Naive B cell (primary cell): ENCODE measurements around the gene PELO. TPM values are rescaled to one million over a fixed set of nuclear protein-coding genes. Genes with fewer than 3 reads are reported as not detected.

ENCODE experiments used
- ATAC-seq, 2 donors: fragments of 150-1000 bp; cut with Tn5 transposase; 2 replicates each; pipeline ENCODE4 v1.10.0; 2021; ENCODE audit warnings: low read depth in 2 of 2, mild to moderate bottlenecking in 2 of 2, moderate library complexity in 2 of 2
- DNase-seq: peaks from one replicate; pipeline ENCODE4 v3.0.0; 2022
- H3K27ac Mint-ChIP-seq, 6 donors: one replicate each; pipeline ENCODE4 v1.8.0; 2020 to 2022; ENCODE audit warnings: mild to moderate bottlenecking in 6 of 6, mixed read lengths in 6 of 6, moderate library complexity in 5 of 6, inconsistent platforms in 2 of 6
- H3K27me3 Mint-ChIP-seq, 3 donors: one replicate each; pipeline ENCODE4 v1.8.0; 2021 to 2022; ENCODE audit warnings: mixed read lengths in 3 of 3, mild to moderate bottlenecking in 1 of 3
- H3K36me3 Mint-ChIP-seq, 2 donors: one replicate each; pipeline ENCODE4 v1.8.0; 2020 to 2022; ENCODE audit warnings: mixed read lengths in 2 of 2, inconsistent platforms in 1 of 2, mild to moderate bottlenecking in 1 of 2
- H3K4me1 Mint-ChIP-seq, 3 donors: one replicate each; pipeline ENCODE4 v1.8.0; 2020 to 2022; ENCODE audit warnings: mixed read lengths in 3 of 3, inconsistent platforms in 1 of 3, mild to moderate bottlenecking in 1 of 3, moderate library complexity in 1 of 3
- H3K4me3 Mint-ChIP-seq, 8 donors: one replicate each; pipeline ENCODE4 v1.8.0; 2020 to 2022; ENCODE audit warnings: mild to moderate bottlenecking in 8 of 8, mixed read lengths in 8 of 8, moderate library complexity in 8 of 8, inconsistent platforms in 2 of 8
- H3K9me3 Mint-ChIP-seq, 7 donors: one replicate each; pipeline ENCODE4 v1.8.0; 2020 to 2022; ENCODE audit warnings: mixed read lengths in 7 of 7, mild to moderate bottlenecking in 5 of 7, inconsistent platforms in 2 of 7, moderate library complexity in 1 of 7
- polyA plus RNA-seq, 6 donors: library from polyadenylated mRNA; unstranded; fragments of 300-500 nt; fragmentation: Illumina TruSeq; gene quantifications; one replicate each; pipeline ENCODE4 v1.2.3, GENCODE V29; 2021; ENCODE audit warnings: low read depth in 6 of 6

PELO gene
- polyA plus RNA-seq, 6 donors from 2014 or later: 1.3 to 3.6 (median 1.8) TPM

- Mint-ChIP-seq H3K9me3 (peaks cover 0 to 18% (median 5%) of the 10 kb centered on the region in 7 donors), H3K27me3 (peaks cover 9 to 13% (median 9%) of the 10 kb centered on the region in 3 donors), H3K4me3 (no peak overlapping the region), H3K27ac (no peak overlapping the region), H3K4me1 (peaks cover 0 to 6% (median 0%) of the 10 kb centered on the region in 3 donors), H3K36me3 (no peaks in the 10 kb centered on the region)
- ATAC-seq (no peak), DNase-seq (no peak)
Observed at GRCh38 chr5:52831786-52832511, 44.2 kb downstream of the PELO start.

- H3K4me3 Mint-ChIP-seq: no peak overlapping the region
Observed at GRCh38 chr5:52834320-52834719, 46.6 kb downstream of the PELO start.

DNA sequence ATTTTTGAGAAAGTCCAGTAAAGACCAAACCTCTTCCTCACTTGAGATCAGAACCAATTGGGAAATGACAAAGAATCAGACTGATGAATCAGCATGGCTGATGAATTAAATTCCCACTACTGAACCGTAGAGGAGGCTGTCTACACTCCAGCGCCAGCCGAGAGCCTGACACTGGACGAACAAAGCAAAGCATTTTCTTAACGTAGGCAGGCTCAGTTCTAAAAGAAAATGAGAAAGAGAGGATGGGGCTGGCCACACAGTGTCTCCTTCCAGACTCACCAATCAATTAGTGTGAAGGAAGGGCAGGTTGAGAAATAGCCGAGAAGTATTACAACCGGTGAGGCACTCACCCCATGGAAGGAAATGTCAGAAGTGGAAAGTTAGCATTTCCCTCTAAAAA is 49.4 kb downstream of the PELO start:
- Mint-ChIP-seq H3K27me3 (peaks cover 1 to 9% (median 8%) of the 10 kb centered on the region in 3 donors), H3K4me3 (no peak overlapping the region), H3K4me1 (peaks cover 0 to 6% (median 0%) of the 10 kb centered on the region in 3 donors), H3K36me3 (no peaks in the 10 kb centered on the region), H3K27ac (no peak overlapping the region), H3K9me3 (peaks cover 0 to 4% (median 0%) of the 10 kb centered on the region in 7 donors)
- no peak for DNase-seq
- no peak for ATAC-seq

More at GRCh38 chr5:52834320-52834719, 46.6 kb downstream of the PELO start:
- H3K9me3 Mint-ChIP-seq: peaks cover 0 to 4% (median 0%) of the 10 kb centered on the region in 7 donors
- no peak for DNase-seq
- H3K27me3 Mint-ChIP-seq: peaks cover 8 to 9% (median 9%) of the 10 kb centered on the region in 3 donors
- ATAC-seq: no peak
- peaks cover 0 to 6% (median 0%) of the 10 kb centered on the region in 3 donors for H3K4me1 Mint-ChIP-seq
- peak overlapping the region in 2 of 6 donors; percentile 39 to 51 for H3K27ac Mint-ChIP-seq
- H3K36me3 Mint-ChIP-seq: no peaks in the 10 kb centered on the region

Other genes starting within 250 kb of the PELO start
- gene ITGA1, start within 50 bp of the PELO start, polyA plus RNA-seq: not detected
- gene ITGA2, start 201.4 kb downstream of the PELO start, polyA plus RNA-seq: under 1 TPM in 2 of 6 donors, not detected in 4; 0.03 to 0.10 TPM